ENCODE data around the gene REV3L.
A peak's percentile ranks its signal among the peaks of the same experiment; 100 is the strongest.

REV3L gene

DNA sequence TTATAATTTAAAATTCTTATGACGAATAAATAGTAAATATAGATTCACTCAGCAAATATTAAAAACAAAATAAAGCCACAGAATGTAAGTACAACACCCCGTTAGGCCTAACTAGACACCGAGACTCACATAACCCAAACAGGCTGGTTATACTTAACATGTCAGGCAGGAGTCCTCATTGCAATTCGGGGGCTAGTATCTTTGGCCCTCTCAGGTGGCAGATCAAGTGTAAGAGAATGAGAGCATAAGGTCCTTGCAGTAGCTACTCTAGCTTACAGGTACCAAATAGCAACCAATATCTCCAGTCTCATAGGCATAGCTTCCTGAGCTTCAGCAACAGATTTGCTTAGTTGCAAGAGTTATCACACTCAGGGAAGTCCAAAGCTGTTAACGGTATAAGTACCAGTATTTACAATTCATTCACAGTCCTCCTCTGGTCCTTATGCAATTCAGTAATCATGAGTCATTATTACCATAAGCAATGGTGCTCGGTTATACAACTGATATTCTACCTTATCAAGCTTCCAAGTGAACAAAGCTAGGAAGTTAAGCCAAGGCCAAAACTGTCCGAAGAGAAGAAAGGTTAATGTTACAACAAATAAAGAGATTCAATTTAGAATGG lies 20.1 kb downstream of the REV3L start:
- no peak for DNase-seq

DNA sequence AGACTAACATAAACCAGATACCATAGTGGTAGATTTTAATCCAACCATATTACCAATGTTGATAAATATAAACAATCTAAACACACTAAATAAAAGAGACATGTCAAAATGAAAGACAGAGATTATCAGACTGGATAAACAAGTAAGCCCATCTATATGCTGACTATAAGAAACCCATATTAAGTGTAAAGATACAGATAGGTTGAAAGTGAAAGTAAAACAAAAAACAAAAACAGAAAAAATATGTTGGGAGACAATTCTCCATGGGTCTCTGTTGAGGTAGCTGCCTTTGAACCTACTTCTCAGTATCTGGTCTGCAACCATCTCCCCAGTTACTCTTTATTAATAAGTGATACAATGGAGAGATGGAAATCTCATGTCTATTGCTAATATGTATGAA lies 21.2 kb downstream of the REV3L start:
- DNase-seq = no peak

- DNase-seq = no peak
These were observed 24.3 kb downstream of the REV3L start for GRCh38 chr6:111458670-111459232.

DNA sequence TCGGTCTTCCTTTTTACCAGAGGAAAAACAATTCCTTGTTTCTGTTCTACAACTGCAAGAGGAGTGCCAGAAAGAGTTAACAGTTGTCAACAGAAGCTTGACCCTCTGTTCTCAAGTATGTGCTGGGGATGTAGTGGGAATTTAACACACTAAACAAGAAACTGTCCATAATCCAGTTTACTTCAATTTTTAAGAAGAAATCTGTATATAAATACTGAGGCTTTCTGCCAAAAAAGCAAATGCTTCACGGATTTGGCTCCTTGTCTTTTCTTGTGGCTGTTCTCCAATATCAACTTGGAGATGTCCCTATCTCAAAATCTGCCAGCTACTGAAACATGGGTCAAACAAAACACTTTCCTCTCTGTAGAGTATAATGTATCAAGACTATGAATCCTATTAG lies 26.8 kb downstream of the REV3L start:
- DNase-seq = no peak

- no peak for DNase-seq
These were observed 32.4 kb downstream of the REV3L start for GRCh38 chr6:111450636-111451035.

DNA sequence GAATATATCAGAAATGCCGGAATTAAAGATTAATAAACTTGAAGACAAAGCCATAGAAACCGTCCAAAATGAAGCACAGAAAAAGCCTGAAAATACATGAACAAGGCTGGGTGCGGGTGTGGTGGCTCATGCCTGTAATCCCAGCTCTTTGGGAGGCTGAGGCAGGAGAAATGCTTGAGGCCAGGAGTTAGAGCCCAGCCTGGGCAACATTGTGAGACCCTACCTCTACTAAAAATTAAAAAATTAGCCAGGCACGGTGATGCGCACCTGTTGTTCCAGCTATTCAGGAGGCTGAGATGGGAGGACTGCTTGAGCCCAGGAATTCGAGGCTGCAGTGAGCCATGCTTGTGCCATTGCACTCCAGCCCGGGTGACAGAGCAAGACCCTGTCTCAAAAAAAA lies 32.9 kb downstream of the REV3L start:
- no peak for DNase-seq

DNA sequence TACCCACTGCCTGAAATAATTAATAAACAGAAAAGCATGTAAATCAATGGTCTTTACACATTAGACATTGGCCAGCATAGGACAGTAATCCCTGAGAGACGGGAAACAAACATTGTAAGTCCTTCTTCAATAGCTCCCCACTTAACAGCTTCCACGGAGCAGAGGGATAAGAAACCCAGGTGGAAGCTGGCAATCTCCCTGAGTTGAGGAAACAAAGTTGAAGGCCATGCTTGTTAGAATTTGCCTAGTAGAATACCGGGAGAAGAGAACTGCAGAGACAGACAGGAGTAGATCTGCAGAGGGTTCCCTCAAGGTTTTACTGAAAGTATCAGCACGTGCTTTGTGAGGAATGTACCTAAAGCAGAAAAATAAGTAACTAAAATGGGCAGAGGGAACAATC lies 33.9 kb downstream of the REV3L start:
- DNase-seq = no peak

DNA sequence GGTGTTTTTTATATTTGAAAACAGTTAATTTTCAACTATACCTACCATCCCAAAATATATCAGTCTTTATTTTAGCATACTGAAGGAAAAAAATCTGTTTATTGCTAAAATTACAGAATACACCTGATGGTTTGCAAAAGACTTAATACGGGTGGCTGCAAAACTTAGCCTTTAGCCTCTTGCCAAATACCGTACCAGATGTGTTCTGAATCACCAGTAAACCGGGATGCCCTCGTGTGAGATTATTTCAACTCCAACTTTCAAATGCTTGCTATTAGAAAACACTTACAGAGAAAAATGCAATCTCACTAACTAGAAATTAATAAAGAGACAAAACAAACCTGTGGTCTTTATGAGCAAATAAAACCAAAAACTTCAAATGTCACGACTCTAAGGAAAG lies 36.0 kb downstream of the REV3L start:
- DNase-seq = no peak

GRCh38 chr6:111445861-111446267 lies 37.2 kb downstream of the REV3L start:
- DNase-seq = no peak

DNA sequence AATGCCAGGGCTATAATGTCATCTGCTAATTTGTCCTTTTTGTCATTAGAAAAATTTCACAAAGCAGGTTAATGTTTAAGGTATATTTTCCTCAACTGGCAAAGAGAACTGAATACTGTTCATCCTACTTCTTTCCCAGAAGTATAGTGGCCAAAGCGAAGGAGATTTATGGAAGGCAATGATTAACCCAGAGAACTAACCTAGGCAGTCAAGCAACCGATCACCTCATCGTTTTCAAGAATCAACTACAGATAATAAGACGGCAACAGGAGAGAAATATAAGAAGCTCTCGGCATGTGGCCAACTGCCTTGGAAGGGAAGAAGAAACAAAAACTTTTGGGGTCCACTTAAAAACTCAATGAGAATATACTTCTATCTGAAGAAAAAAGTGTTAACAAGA lies 38.2 kb downstream of the REV3L start:
- DNase-seq = no peak

DNA sequence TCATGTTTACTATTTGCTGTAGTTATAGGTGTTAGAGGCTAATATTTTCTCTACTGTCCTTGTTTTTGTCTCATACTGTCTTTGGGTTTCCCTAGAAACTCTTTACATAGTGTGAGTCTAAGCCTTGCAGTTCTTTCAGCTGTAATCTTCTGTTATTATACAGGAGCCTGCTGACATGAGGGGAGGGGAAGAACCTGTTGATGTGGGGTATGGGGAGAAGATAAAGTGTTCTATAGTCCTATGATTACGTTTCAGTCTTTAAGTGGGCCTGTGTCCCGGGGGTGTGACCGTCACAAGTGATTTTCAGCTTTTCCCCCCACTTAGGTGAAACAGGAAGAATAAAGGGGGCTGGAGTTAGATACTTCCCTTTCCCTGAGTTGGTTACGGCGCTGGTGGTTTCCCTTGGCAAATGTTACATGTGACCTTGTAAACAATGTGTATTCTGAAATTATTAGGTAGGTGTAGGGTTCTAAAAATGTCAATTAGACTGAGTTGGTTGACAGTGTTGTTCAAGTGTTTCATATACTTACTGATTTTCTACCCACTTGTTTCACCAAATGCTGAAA lies 41.3 kb downstream of the REV3L start:
- DNase-seq = no peak

DNA sequence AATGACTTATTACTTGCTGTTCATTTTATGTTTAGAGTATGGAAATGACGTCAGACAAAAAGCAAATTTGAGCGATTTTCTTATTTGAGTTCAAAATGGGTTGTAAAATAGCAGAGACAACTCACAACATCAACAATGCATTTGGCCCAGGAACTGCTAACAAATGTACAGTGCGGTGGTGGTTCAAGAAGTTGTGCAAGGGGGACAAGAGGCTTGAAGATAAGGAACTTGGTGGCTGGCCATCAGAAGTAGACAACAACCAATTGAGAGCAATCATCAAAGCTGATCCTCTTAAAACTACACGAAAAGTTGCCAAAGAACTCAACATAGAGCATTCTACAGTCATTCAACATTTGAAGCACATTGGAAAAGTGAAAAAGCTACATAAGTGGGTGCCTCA lies 43.8 kb downstream of the REV3L start:
- no peak for DNase-seq

GRCh38 chr6:111437573-111437972 lies 45.4 kb downstream of the REV3L start:
- no peak for DNase-seq

- no peak for DNase-seq
These were observed 50.5 kb downstream of the REV3L start for GRCh38 chr6:111432511-111432910.

DNA sequence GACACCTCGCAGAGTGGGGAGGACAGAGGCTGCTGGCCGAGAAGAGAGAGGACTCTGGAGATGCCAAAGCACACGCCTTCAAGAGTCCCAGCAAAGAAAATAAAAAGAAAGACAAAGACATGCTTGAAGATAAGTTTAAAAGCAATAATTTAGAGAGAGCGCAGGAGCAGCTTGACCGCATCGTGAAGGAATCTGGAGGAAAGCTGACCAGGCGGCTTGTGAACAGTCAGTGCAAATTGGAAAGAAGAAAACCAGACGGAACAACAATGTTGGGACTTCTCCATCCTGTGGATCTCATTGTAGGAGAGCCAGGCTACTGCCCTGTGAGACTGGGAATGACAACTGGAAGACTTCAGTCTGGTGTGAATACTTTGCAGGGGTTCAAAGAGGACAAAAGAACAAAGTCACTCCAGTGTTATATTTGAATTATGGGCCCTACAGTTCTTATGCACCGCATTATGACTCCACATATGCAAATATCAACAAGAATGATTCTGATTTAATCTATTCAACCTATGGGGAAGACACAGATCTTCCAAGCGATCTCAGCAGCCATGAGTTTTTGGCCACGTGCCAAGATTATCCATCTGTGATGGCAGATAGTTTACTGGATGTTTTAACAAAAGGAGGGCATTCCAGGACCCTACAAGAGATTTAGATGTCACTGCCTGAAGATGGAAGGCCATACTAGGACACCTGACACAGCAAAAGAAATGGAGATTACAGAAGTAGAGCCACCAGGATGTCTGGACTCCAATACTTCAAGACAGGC lies 52.2 kb downstream of the REV3L start:
- DNase-seq = no peak

GRCh38 chr6:111429571-111429970 lies 53.4 kb downstream of the REV3L start:
- DNase-seq = no peak

- DNase-seq = no peak
These were observed 54.2 kb downstream of the REV3L start for GRCh38 chr6:111428811-111429210.

- DNase-seq = peak; percentile 33
These were observed 55.5 kb downstream of the REV3L start for GRCh38 chr6:111427341-111428116.

DNA sequence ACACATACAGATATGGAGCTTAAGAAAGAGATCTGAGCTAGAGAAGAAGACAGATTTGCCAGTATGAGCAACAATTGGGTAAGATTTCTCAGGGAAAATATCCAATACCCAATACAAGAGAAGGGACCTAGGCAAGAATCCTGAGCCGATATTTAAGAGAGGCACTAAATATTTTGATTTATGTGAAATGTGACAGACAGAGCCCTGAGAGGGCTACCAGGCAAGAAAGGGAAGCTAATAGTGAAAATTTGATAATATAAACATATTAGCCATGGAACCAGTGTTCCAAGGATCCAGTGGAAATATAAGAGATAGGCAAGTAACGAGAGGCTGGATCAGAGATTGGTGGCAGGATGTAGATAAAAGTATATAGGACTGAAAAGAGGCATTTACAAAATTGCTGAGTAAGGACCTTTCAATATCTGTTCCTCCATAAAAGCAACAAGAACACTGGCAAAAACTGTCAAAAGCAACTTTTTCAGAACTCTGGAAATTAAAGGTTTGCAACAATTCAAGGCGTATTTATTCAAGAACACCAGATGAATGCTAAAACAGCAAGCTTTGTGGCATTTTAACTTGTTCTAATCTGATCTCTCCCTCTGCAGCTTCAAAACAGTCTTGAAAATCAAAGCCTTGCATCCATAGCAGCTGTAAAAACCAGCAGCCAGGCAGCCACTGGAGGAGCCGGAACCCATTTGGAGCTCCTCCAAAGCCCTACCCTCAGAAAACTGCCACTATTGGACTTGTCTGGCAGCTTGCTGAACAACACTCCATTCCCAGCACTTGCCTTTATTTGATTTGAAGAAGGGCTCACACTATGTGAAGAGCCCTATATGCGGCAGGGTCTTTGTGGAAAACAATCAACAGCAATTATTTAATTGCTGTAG lies 58.8 kb downstream of the REV3L start:
- DNase-seq = no peak

GRCh38 chr6:111423055-111423633 lies 59.9 kb downstream of the REV3L start:
- DNase-seq = no peak

- DNase-seq = no peak
These were observed 63.9 kb downstream of the REV3L start for GRCh38 chr6:111418971-111419693.

Data from stimulated activated CD4-positive, alpha-beta T cell treated with anti-CD3 and anti-CD28 coated beads, Interleukin-1b, Interleukin-23, amount 100 ng/mL, for 48 hours (primary cell).